ENCODE measurements around the gene SLC25A34.

The SLC25A34 gene

GRCh38 chr1:15704526-15705183, 31.4 kb upstream of the SLC25A34 start:
- ATAC-seq (ENCODE audit: low read depth) (no peak), DNase-seq (ENCODE audit: low spot score) (no peak)
- Histone ChIP-seq H3K27ac (ENCODE audit: poor library complexity, severe bottlenecking) (no peak overlapping the region), H3K9me3 (ENCODE audit: severe bottlenecking) (no peaks in the 10 kb centered on the region), H3K4me3 (ENCODE audit: severe bottlenecking) (no peak overlapping the region), H3K27me3 (ENCODE audit: insufficient read depth, poor library complexity, severe bottlenecking) (no peaks in the 10 kb centered on the region), H3K4me1 (ENCODE audit: insufficient read depth, poor library complexity, severe bottlenecking) (peaks cover 8% of the 10 kb centered on the region), H3K36me3 (ENCODE audit: low read depth) (peaks cover 6% of the 10 kb centered on the region; the same call in 1 of the 2 replicates)
- TF ChIP-seq, protein P1, sequence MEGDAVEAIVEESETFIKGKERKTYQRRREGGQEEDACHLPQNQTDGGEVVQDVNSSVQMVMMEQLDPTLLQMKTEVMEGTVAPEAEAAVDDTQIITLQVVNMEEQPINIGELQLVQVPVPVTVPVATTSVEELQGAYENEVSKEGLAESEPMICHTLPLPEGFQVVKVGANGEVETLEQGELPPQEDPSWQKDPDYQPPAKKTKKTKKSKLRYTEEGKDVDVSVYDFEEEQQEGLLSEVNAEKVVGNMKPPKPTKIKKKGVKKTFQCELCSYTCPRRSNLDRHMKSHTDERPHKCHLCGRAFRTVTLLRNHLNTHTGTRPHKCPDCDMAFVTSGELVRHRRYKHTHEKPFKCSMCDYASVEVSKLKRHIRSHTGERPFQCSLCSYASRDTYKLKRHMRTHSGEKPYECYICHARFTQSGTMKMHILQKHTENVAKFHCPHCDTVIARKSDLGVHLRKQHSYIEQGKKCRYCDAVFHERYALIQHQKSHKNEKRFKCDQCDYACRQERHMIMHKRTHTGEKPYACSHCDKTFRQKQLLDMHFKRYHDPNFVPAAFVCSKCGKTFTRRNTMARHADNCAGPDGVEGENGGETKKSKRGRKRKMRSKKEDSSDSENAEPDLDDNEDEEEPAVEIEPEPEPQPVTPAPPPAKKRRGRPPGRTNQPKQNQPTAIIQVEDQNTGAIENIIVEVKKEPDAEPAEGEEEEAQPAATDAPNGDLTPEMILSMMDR (IDR thresholded peaks at IDR 0.05; ENCODE audit: poor library complexity, severe bottlenecking) = no peak

DNA sequence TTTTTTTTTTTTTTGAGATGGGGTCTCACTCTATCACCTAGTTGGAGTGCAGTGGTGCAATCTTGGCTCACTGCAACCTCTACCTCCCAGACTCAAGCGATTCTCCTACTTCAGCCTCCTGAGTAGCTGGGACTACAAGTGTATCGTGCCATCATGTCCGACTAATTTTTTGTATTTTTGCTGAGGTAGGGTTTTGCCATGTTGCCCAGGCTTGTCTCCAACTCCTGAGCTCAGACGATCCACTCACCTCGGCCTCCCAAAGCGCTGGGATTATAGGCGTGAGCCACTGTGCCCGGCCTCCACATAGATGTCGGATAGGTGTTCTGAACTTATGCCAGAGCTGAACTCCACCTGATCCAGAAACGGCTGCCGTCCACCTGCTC, 30.9 kb upstream of the SLC25A34 start:
- H3K36me3 ChIP-seq (ENCODE audit: low read depth) = peaks cover 6% of the 10 kb centered on the region; the same call in 1 of the 2 replicates
- H3K27ac ChIP-seq (ENCODE audit: poor library complexity, severe bottlenecking) = no peak overlapping the region
- TF ChIP-seq, protein P1 (IDR thresholded peaks at IDR 0.05; ENCODE audit: poor library complexity, severe bottlenecking) = no peak
- no peak for DNase-seq (ENCODE audit: low spot score)
- ATAC-seq (ENCODE audit: low read depth) = no peak
- H3K4me3 ChIP-seq (ENCODE audit: severe bottlenecking) = no peak overlapping the region
- peaks cover 8% of the 10 kb centered on the region for H3K4me1 ChIP-seq (ENCODE audit: insufficient read depth, poor library complexity, severe bottlenecking)
- no peaks in the 10 kb centered on the region for H3K27me3 ChIP-seq (ENCODE audit: insufficient read depth, poor library complexity, severe bottlenecking)
- H3K9me3 ChIP-seq (ENCODE audit: severe bottlenecking) = no peaks in the 10 kb centered on the region

- Histone ChIP-seq H3K27me3 (ENCODE audit: insufficient read depth, poor library complexity, severe bottlenecking) (no peaks in the 10 kb centered on the region), H3K4me1 (ENCODE audit: insufficient read depth, poor library complexity, severe bottlenecking) (peaks cover 8% of the 10 kb centered on the region), H3K9me3 (ENCODE audit: severe bottlenecking) (no peaks in the 10 kb centered on the region), H3K36me3 (ENCODE audit: low read depth) (peaks cover 6% of the 10 kb centered on the region; the same call in 1 of the 2 replicates), H3K4me3 (ENCODE audit: severe bottlenecking) (no peak overlapping the region), H3K27ac (ENCODE audit: poor library complexity, severe bottlenecking) (no peak overlapping the region)
- TF ChIP-seq, protein P1 (IDR thresholded peaks at IDR 0.05; ENCODE audit: poor library complexity, severe bottlenecking) = no peak
- ATAC-seq (ENCODE audit: low read depth) (no peak), DNase-seq (ENCODE audit: low spot score) (no peak)
Measured at GRCh38 chr1:15706751-15707150, 29.3 kb upstream of the SLC25A34 start.

DNA sequence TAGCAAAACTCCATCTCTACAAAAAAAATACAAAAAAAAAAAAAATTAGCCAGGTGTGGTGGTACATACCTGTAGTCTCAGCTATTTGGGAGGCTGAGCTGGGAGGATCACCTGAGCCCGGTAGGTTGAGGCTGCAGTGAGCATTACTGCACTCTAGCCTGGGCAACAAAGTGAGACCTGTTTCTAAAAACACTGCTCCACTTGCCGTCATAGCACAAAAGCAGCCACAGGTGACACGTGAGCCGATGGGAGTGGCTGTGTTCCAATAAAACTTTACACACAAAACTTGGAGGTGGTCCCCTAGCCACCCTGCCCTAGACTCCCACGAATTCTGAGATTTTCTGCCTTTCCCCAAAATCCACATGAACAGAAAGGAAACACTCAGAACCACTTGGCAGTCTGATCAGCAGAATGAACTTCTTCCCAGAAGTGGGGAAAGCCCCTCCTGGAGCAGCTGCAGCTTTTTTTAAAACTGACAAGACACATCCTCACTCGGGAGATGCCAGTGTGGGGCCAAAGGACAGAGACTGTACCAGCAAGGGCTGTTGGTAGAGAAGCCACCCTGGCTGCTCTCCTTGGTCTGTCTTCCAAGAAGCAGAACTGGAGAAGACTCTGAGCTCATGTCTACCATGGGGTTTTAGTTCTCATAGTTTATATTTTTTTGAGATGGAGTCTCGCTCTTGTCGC, 28.7 kb upstream of the SLC25A34 start:
- DNase-seq (ENCODE audit: low spot score) (no peak), ATAC-seq (ENCODE audit: low read depth) (no peak)
- H3K4me1 ChIP-seq (ENCODE audit: insufficient read depth, poor library complexity, severe bottlenecking) = peaks cover 8% of the 10 kb centered on the region
- peaks cover 6% of the 10 kb centered on the region; the same call in 1 of the 2 replicates for H3K36me3 ChIP-seq (ENCODE audit: low read depth)
- H3K9me3 ChIP-seq (ENCODE audit: severe bottlenecking) = no peaks in the 10 kb centered on the region
- H3K27me3 ChIP-seq (ENCODE audit: insufficient read depth, poor library complexity, severe bottlenecking) = no peaks in the 10 kb centered on the region
- H3K27ac ChIP-seq (ENCODE audit: poor library complexity, severe bottlenecking) = no peak overlapping the region
- TF ChIP-seq, protein P1 (IDR thresholded peaks at IDR 0.05; ENCODE audit: poor library complexity, severe bottlenecking) = no peak
- H3K4me3 ChIP-seq (ENCODE audit: severe bottlenecking) = no peak overlapping the region

Data from RWPE2 (cell line).